Activated naive CD4-positive, alpha-beta T cell treated with anti-CD3 and anti-CD28 coated beads, Interleukin-2, amount 50 U/mL, for 72 hours (primary cell): ENCODE results near the gene ITLN2. TPM values are rescaled to one million over a fixed set of nuclear protein-coding genes. Genes with fewer than 3 reads are reported as not detected.

Source experiments
- total RNA-seq, 2 donors: library from RNA; stranded (reverse); gene quantifications; one replicate each; pipeline ENCODE4 v1.2.3, GENCODE V29; 2022

ITLN2 gene
- total RNA-seq, 2 donors from 2014 or later, result not detected

Other genes starting within 250 kb of the ITLN2 start
- gene CD48, start 243.0 kb downstream of the ITLN2 start, total RNA-seq, result 100 to 1,000 TPM; 231 to 236 TPM
- 100 to 1,000 TPM in 1 of 2 donors, 10 to 100 TPM in 1; 70.9 to 112 TPM for gene SLAMF7, start 215.6 kb downstream of the ITLN2 start, total RNA-seq
- 1 to 10 TPM; 5.2 to 9.7 TPM for gene LY9, start 158.6 kb downstream of the ITLN2 start, total RNA-seq
- under 1 TPM in 1 of 2 donors, not detected in 1; 0.36 TPM for gene CD244, start 91.9 kb downstream of the ITLN2 start, total RNA-seq
- gene ITLN1, start 69.6 kb downstream of the ITLN2 start, total RNA-seq, result not detected
- 10 to 100 TPM; 26.0 to 63.6 TPM for gene F11R, start 66.3 kb upstream of the ITLN2 start, total RNA-seq
- gene TSTD1, start 84.2 kb upstream of the ITLN2 start, total RNA-seq, result 10 to 100 TPM; 59.3 to 66.8 TPM
- 10 to 100 TPM; 50.8 to 90.6 TPM for gene USF1, start 91.2 kb upstream of the ITLN2 start, total RNA-seq
- 100 to 1,000 TPM; 116 to 180 TPM for gene ARHGAP30, start 115.1 kb upstream of the ITLN2 start, total RNA-seq
- under 1 TPM in 1 of 2 donors, not detected in 1; 0.16 TPM for gene NECTIN4, start 134.7 kb upstream of the ITLN2 start, total RNA-seq
- gene KLHDC9, start 143.6 kb upstream of the ITLN2 start, total RNA-seq, result 1 to 10 TPM in 1 of 2 donors, not detected in 1; 2.2 TPM
- 100 to 1,000 TPM in 1 of 2 donors, 10 to 100 TPM in 1; 95.3 to 156 TPM for gene PFDN2, start 163.2 kb upstream of the ITLN2 start, total RNA-seq
- 10 to 100 TPM; 59.0 to 82.9 TPM for gene NIT1, start 163.3 kb upstream of the ITLN2 start, total RNA-seq
- gene DEDD, start 177.9 kb upstream of the ITLN2 start, total RNA-seq, result 10 to 100 TPM; 40.1 to 41.8 TPM
- 100 to 1,000 TPM in 1 of 2 donors, 10 to 100 TPM in 1; 95.8 to 239 TPM for gene UFC1, start 199.2 kb upstream of the ITLN2 start, total RNA-seq
- gene USP21, start 204.7 kb upstream of the ITLN2 start, total RNA-seq, result 10 to 100 TPM; 30.3 to 60.3 TPM
- 10 to 100 TPM; 28.2 to 41.0 TPM for gene PPOX, start 211.6 kb upstream of the ITLN2 start, total RNA-seq
- gene B4GALT3, start 222.7 kb upstream of the ITLN2 start, total RNA-seq, result 10 to 100 TPM; 39.0 to 92.4 TPM
- gene ADAMTS4, start 244.2 kb upstream of the ITLN2 start, total RNA-seq, result 1 to 10 TPM; 2.7 to 4.2 TPM
- gene NDUFS2, start 247.6 kb upstream of the ITLN2 start, total RNA-seq, result 100 to 1,000 TPM; 115 to 126 TPM